IgD-negative memory B cell (primary cell): ENCODE results near the gene ARHGEF12. TPM values are rescaled to one million over a fixed set of nuclear protein-coding genes. Genes with fewer than 3 reads are reported as not detected.
A peak's percentile ranks its signal among the peaks of the same experiment; 100 is the strongest.

Experiments used
- H3K27ac Mint-ChIP-seq, 3 donors: one replicate each; pipeline ENCODE4 v1.8.0; 2020 to 2022; ENCODE audit warnings: mild to moderate bottlenecking in 3 of 3, mixed read lengths in 3 of 3, moderate library complexity in 1 of 3
- H3K27me3 Mint-ChIP-seq: one replicate; pipeline ENCODE4 v1.8.0; 2021; ENCODE audit warnings: mixed read lengths
- H3K36me3 Mint-ChIP-seq: one replicate; pipeline ENCODE4 v1.8.0; 2020; ENCODE audit warnings: mild to moderate bottlenecking, mixed read lengths
- H3K4me1 Mint-ChIP-seq, 3 donors: one replicate each; pipeline ENCODE4 v1.8.0; 2020 to 2022; ENCODE audit warnings: mixed read lengths in 3 of 3, mild to moderate bottlenecking in 1 of 3
- H3K4me3 Mint-ChIP-seq, 4 donors: one replicate each; pipeline ENCODE4 v1.8.0; 2020 to 2022; ENCODE audit warnings: mild to moderate bottlenecking in 4 of 4, mixed read lengths in 4 of 4, moderate library complexity in 3 of 4
- H3K9me3 Mint-ChIP-seq, 3 donors: one replicate each; pipeline ENCODE4 v1.8.0; 2020 to 2021; ENCODE audit warnings: mixed read lengths in 3 of 3, mild to moderate bottlenecking in 1 of 3
- polyA plus RNA-seq: library from polyadenylated mRNA; unstranded; fragments of 300-500 nt; fragmentation: Illumina TruSeq; gene quantifications from one replicate; pipeline ENCODE4 v1.2.3, GENCODE V29; 2021

ARHGEF12 gene
- polyA plus RNA-seq, 1 donor from 2014 or later: 4.5 TPM

- Mint-ChIP-seq H3K27me3 (peaks cover 45% of the 10 kb centered on the region), H3K27ac (no peak overlapping the region), H3K4me1 (peaks cover 0 to 4% (median 3%) of the 10 kb centered on the region in 3 donors), H3K36me3 (no peaks in the 10 kb centered on the region), H3K9me3 (no peaks in the 10 kb centered on the region), H3K4me3 (peak overlapping the region in 2 of 4 donors; percentile 47 to 58)
These were observed 175.9 kb downstream of the ARHGEF12 start for GRCh38 chr11:120511820-120512738.

GRCh38 chr11:120512739-120513435 lies 176.7 kb downstream of the ARHGEF12 start:
- Mint-ChIP-seq H3K9me3 (no peaks in the 10 kb centered on the region), H3K4me3 (peak overlapping the region in 2 of 4 donors; percentile 23 to 65), H3K27ac (no peak overlapping the region), H3K36me3 (no peaks in the 10 kb centered on the region), H3K27me3 (peaks cover 49% of the 10 kb centered on the region), H3K4me1 (peaks cover 0 to 4% (median 3%) of the 10 kb centered on the region in 3 donors)

- peak overlapping the region in 1 of 4 donors; percentile 77 for H3K4me3 Mint-ChIP-seq
- H3K4me1 Mint-ChIP-seq: peaks cover 0 to 4% (median 3%) of the 10 kb centered on the region in 3 donors
These were observed 177.5 kb downstream of the ARHGEF12 start for GRCh38 chr11:120513436-120514315.

GRCh38 chr11:120514541-120515121 lies 178.4 kb downstream of the ARHGEF12 start:
- H3K4me1 Mint-ChIP-seq: peaks cover 0 to 4% (median 3%) of the 10 kb centered on the region in 3 donors
- no peak overlapping the region for H3K27ac Mint-ChIP-seq
- H3K36me3 Mint-ChIP-seq: no peaks in the 10 kb centered on the region
- H3K27me3 Mint-ChIP-seq: peaks cover 46% of the 10 kb centered on the region
- peak overlapping the region in 1 of 4 donors; percentile 67 for H3K4me3 Mint-ChIP-seq
- no peaks in the 10 kb centered on the region for H3K9me3 Mint-ChIP-seq

More at GRCh38 chr11:120513436-120514315, 177.5 kb downstream of the ARHGEF12 start:
- Mint-ChIP-seq H3K36me3 (no peaks in the 10 kb centered on the region), H3K27ac (no peak overlapping the region), H3K9me3 (no peaks in the 10 kb centered on the region), H3K27me3 (peaks cover 44% of the 10 kb centered on the region)

GRCh38 chr11:120515186-120515723 lies 179.0 kb downstream of the ARHGEF12 start:
- no peaks in the 10 kb centered on the region for H3K9me3 Mint-ChIP-seq
- no peaks in the 10 kb centered on the region for H3K36me3 Mint-ChIP-seq
- peaks cover 46% of the 10 kb centered on the region for H3K27me3 Mint-ChIP-seq
- H3K4me1 Mint-ChIP-seq: peaks cover 0 to 3% (median 0%) of the 10 kb centered on the region in 3 donors
- peak overlapping the region in 1 of 3 donors; percentile 20 for H3K27ac Mint-ChIP-seq
- H3K4me3 Mint-ChIP-seq: peak overlapping the region in 1 of 4 donors; percentile 24

GRCh38 chr11:120516461-120517389 lies 180.5 kb downstream of the ARHGEF12 start:
- no peaks in the 10 kb centered on the region for H3K9me3 Mint-ChIP-seq
- H3K27me3 Mint-ChIP-seq: peaks cover 40% of the 10 kb centered on the region
- H3K27ac Mint-ChIP-seq: no peak overlapping the region
- H3K4me1 Mint-ChIP-seq: no peaks in the 10 kb centered on the region
- H3K36me3 Mint-ChIP-seq: peaks cover 2% of the 10 kb centered on the region
- H3K4me3 Mint-ChIP-seq: no peak overlapping the region

GRCh38 chr11:120517390-120517761 lies 181.2 kb downstream of the ARHGEF12 start:
- H3K4me3 Mint-ChIP-seq: no peak overlapping the region
- H3K4me1 Mint-ChIP-seq: no peaks in the 10 kb centered on the region
- peaks cover 2% of the 10 kb centered on the region for H3K36me3 Mint-ChIP-seq
- H3K27ac Mint-ChIP-seq: no peak overlapping the region
- H3K9me3 Mint-ChIP-seq: no peaks in the 10 kb centered on the region
- H3K27me3 Mint-ChIP-seq: peaks cover 40% of the 10 kb centered on the region

GRCh38 chr11:120517801-120518291 lies 181.6 kb downstream of the ARHGEF12 start:
- Mint-ChIP-seq H3K9me3 (no peaks in the 10 kb centered on the region), H3K4me3 (no peak overlapping the region), H3K4me1 (no peaks in the 10 kb centered on the region), H3K27me3 (peaks cover 38% of the 10 kb centered on the region), H3K36me3 (peaks cover 2% of the 10 kb centered on the region), H3K27ac (peak overlapping the region in 1 of 3 donors; percentile 56)

- no peaks in the 10 kb centered on the region for H3K9me3 Mint-ChIP-seq
- H3K4me1 Mint-ChIP-seq: no peaks in the 10 kb centered on the region
- H3K36me3 Mint-ChIP-seq: peaks cover 2% of the 10 kb centered on the region
- no peak overlapping the region for H3K27ac Mint-ChIP-seq
- no peak overlapping the region for H3K4me3 Mint-ChIP-seq
- peaks cover 34% of the 10 kb centered on the region for H3K27me3 Mint-ChIP-seq
These were observed 182.1 kb downstream of the ARHGEF12 start for GRCh38 chr11:120518356-120518755.

- Mint-ChIP-seq H3K27ac (no peak overlapping the region), H3K27me3 (peaks cover 32% of the 10 kb centered on the region), H3K4me3 (no peak overlapping the region), H3K36me3 (peaks cover 2% of the 10 kb centered on the region), H3K4me1 (no peaks in the 10 kb centered on the region), H3K9me3 (no peaks in the 10 kb centered on the region)
These were observed 183.3 kb downstream of the ARHGEF12 start for GRCh38 chr11:120519474-120519873.

GRCh38 chr11:120520091-120520822 lies 184.0 kb downstream of the ARHGEF12 start:
- Mint-ChIP-seq H3K9me3 (no peaks in the 10 kb centered on the region), H3K4me3 (no peak overlapping the region), H3K36me3 (peaks cover 2% of the 10 kb centered on the region), H3K27ac (peak overlapping the region in 2 of 3 donors; percentile 35 to 47), H3K27me3 (peaks cover 26% of the 10 kb centered on the region), H3K4me1 (no peaks in the 10 kb centered on the region)

GRCh38 chr11:120521176-120521575 lies 185.0 kb downstream of the ARHGEF12 start:
- Mint-ChIP-seq H3K9me3 (no peaks in the 10 kb centered on the region), H3K27me3 (peaks cover 21% of the 10 kb centered on the region), H3K27ac (no peak overlapping the region), H3K4me1 (no peaks in the 10 kb centered on the region), H3K4me3 (no peak overlapping the region), H3K36me3 (peaks cover 2% of the 10 kb centered on the region)
